ENCODE measurements around the gene PIK3R1.

The PIK3R1 gene

DNA sequence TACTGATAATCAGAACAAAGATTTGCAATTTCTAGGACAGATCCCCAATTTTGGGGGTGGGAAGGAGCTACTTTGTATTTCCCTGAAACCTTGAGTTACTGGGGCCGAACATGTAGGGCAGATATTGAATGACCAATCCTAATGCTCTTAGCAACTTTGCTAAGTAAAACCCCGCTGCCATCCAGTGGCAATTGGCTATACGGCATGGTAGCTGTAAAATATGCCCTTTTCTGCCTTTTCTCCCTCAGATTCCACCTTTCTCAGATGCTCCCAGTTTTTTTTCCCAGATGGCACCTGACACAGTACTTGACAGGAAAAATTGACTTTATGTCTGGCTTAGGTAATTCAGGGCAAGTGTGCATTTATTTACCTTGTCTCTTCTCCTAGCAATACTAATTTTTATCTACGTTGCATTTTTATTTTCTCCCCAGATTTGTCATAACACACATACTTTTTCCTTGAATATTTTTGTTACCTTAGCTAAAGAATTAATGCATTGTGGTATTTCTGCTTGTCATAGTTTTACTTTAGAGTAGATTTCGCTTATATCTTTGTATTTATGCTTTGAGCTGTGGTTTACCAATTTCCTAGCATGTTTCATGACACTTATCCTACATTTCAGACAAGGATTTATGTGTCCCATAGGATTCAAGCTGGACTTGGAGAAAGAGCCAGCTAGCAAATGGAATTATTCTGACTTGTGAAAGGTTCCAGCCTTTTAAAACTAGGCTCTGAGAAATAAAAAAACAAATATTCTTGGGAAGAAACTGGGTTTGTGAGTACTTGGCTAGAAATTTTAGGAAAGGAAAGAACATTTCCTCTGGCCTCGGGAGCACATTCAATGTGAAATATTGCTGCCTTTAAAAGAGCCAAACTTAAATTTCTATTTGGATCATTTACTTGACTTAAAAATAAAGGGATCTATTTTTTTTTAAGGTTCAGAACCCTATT is 37.4 kb downstream of the PIK3R1 start:
- DNase-seq (ENCODE audit: low spot score), result peak; percentile 54

DNA sequence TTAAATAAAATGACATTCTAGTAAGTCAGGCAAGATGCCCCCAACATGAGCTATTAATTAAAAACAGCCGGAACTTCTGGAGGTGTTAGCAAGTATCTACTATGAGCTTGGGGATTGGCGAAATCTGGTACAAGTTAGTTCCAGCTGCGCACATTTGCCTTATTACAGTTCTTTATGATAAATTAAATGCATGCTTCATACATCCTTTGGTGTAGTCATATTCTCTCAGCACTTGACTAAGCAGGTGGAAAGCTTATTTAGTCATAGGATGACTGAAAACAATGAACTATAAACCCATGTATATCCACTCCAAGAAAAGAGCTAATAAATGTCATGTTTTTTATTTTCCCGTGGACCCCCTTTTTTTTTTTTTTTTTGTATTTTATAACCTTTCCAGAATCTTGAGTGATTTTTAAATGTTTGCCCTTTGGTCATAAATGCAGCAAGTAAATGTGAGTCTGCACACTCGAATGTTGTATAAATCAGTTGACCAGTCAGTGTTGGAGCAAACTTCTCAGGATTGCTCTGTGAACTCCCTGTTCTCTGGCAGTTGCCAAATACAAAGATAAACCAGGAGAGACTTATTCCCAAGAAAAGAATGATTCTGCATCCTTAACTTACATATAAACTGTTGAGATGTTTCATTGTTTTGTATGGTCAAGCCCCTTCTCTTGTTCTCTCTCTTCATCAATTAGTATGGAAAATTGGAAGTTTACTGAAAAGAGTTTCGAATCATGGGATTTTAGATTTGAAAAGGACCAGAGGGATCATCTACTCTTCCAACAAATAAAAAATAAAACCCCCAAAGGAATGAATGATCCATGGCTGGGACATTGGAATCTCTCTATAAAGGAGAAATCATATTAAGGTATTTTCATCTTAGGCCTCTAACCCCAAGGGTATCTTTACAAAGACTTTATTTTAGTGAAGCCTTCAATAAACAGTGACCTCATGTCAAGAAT is 38.3 kb downstream of the PIK3R1 start:
- no peak for DNase-seq (ENCODE audit: low spot score)

DNA sequence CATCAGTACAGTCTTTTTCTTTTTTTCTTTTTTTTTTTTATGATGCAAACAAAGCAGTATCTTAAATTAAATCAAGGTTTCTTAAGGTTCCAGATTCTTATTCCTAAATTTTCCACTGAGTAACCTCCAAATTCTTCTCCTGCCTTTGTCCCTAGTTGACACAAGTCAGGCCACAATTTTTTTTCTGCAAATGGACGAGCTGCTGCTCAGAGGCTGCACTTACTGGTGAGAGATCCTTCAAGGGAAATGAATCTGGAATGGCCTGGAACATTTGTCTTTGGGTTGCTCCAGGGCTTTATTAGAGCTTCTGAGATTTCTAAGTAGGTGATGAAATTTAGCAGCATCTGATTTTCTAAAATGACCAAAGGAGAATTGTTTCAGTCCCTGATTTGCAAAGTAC is 39.3 kb downstream of the PIK3R1 start:
- DNase-seq (ENCODE audit: low spot score), result no peak

DNA sequence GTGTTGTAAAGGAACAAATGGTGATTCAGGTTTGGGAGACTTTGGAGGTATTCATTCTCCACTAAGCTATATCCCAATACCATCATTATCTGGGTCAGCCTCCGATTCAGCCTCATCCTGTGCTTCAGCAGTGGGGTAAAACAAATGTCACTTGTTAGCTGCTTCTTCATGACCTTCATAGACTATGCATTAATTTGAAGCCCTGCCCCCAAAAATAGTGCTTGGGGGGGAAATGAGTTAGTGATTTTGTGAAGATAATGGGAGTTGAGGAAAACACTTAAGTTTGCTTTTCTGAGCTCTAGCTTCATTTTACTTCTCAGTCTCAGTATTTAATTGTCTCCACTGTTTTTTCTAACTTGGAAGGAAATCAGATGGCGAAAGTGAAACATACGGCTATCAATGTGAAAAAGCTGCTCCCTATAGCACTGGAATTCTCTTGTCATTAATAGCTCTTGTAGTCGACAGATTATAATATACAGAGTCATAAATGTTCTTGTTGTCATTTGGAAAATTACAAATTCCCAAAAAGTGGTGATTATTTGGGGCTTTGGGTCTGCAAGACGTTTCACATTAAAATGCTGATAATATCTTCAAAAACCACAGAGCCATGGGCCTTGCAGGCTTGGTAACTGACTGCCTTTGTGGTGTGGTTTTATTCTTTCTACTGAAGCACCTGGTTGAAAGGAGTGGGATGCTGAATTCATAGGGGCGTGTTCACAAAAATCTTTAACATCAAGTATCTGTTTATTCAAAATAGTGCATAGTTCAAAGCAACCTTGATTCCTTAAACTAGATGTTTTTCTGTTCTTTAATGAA is 40.0 kb downstream of the PIK3R1 start:
- DNase-seq (ENCODE audit: low spot score), result no peak

DNA sequence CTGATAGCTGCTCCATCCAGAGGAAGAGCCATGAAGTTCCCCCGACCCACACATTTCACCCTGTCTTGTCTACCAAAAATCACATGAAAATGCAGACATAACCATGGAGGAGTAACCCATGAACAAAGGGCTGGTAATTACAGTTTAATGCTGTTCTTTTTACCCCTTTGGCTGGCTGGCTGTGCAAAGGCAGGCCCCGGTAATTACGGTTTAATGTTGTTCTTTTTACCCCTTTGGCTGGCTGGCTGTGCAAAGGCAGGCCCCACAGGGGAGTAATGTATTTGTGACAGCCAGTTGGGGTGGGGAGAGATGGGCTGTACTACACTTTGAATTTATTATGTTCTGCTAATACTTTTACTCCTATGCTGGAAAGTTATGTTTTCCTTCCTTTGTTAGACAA is 41.7 kb downstream of the PIK3R1 start:
- DNase-seq (ENCODE audit: low spot score), result no peak

DNA sequence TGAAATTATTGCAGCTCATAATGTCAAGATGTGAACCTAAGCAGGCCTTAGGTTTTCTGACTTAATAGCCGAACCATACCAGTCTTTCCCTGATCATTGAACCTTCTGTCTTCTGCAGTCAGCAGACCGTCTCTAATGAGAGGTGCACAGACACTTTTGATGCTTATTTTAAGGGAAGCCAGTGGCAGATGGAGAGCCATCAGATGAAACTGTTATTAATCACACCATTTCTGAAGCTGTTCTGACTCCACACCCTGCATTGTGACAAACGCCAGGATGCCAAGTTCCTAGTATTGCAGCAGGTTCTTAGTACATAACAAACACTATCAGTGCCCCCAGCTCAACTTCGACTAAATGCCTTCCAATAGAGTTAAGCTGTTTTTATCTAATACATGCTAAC is 43.0 kb downstream of the PIK3R1 start:
- DNase-seq (ENCODE audit: low spot score), result no peak

DNA sequence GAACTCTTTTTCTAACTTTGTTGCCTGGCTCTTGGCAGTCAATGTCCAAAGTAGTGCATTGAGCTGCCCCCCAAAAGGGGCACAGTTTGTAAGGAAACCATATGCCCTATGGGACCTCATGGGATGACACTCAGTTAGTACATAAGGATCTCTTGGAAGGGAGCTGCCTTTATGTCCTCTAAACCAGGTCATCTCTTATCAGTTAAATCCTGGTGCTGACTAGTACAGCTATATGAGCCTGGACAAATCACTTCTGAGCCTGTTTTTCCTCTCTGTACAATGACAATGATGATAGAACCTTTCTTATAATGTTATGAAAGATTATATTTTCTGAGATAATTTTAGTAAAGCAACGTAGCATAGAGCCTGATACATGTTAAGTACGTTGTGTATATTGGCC is 44.1 kb downstream of the PIK3R1 start:
- no peak for DNase-seq (ENCODE audit: low spot score)

DNA sequence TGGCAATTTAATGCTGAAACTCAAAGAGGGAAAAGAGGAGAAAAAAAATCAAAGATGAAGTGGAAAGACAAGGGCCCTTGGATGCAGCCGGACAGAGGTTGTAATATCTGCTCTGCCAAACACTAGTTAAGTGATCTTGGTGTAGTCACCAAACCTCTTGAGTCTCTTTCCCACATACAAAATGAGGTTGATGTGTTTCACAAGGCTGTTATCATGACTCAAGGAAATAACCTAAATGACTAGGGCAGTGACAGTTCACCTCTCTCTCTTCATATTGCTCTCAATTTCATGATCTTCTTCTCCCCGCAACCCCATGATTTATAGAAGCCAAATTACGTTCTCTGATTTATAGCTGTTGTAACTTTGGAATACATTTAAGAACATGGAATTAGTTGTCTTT is 44.9 kb downstream of the PIK3R1 start:
- no peak for DNase-seq (ENCODE audit: low spot score)

DNA sequence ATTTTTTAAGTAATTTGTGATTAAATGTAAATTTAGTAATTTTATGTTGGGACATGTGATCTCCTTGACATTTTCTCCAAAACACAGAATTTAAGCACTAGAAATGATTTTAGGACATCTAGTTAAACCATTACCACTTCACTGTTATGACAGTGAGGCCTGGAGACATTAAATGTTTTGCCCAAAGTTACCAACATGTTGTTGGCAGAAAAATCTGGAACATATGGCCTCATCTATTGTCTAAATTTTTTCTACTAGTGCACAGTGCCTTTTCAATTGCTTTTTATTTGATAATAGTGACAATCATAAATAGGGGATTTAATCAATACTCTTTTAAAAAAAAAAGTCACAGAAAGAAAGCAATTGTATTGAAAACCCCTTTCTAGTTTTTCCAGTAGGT is 45.6 kb downstream of the PIK3R1 start:
- DNase-seq (ENCODE audit: low spot score), result no peak

DNA sequence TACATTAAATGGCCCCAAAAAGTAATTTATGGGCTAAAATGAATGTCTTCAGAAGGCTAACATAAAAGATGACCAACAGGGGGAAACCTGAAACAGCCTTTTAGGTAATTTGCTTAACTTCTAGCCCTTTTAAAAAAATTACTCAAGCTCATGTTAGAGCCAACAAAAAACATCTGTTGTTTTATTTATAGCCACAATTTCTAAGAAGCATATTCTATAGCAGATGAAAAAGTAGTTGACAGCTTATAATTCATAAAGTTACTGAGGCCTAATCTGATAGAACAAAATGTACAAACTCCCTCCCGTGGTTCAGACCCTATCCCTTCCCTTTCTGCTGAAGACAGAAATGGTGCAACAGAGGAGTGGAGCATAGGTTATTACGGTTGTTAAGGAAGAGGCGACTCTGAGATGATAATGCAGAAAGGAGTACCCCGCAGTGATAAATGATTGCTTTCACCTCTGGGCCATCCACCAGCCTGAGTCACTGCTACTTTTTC is 46.1 kb downstream of the PIK3R1 start:
- DNase-seq (ENCODE audit: low spot score), result no peak

DNA sequence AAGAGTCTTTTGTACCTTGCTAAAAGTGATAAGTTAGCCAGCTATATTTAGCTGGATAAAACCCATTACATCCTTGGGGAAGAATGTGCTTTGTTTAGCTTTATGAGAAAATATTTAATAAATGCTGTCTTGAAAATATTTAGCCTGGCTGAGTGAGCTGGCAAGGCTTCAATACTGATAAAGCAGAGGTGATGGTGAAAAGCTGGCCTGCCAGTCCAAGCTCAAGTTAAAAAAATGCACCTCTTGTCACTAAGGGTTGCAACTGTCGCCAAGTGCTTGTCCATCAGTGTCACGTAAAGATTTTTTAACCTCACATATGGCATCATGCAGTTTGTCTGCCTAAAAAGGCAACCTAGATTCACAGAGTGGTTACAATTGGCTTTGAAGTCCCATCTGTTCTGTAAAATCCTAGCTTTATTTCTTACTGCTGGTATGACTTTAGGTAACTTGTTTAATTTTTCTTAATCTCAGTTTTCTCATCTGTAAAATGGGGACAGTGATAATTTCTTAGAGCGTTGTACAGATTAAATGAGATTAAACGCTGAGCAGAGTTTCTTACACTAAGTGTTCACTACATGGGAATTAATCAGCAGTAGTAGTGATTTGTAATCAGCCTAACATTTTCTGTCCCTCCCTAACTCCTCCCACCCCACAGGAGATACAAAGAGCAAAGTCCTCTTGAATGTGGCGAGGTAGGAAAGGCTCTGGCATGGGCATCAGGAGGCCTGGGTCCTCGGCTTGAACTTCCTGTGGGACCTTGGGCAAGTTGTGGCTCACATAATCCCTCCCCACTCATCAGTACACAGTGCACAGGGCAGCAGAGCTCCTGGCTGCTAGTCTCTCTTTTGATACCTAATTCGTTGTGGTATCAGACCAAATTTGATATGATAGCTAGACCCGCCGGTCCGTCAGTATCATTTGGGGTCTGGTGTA is 48.7 kb downstream of the PIK3R1 start:
- DNase-seq (ENCODE audit: low spot score), result no peak

DNA sequence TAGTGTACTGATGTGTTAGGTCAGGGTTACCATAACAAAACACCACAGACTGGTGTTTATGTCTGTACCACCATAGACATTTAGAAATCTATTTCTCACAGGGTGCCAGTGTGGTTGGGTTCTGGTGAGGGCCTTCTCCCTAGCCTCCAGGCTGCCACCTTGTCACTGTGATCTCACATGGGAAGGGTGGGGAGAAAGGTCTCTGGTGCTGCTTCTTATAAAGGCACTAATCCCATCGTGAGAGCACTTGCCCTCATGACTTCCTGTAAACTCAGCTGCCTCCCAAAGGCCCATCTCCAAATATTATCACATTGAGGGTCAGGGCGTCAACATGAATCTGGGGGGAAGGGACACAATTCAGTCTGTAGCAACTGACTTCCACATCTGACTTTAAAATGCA is 49.8 kb downstream of the PIK3R1 start:
- DNase-seq (ENCODE audit: low spot score), result no peak

DNA sequence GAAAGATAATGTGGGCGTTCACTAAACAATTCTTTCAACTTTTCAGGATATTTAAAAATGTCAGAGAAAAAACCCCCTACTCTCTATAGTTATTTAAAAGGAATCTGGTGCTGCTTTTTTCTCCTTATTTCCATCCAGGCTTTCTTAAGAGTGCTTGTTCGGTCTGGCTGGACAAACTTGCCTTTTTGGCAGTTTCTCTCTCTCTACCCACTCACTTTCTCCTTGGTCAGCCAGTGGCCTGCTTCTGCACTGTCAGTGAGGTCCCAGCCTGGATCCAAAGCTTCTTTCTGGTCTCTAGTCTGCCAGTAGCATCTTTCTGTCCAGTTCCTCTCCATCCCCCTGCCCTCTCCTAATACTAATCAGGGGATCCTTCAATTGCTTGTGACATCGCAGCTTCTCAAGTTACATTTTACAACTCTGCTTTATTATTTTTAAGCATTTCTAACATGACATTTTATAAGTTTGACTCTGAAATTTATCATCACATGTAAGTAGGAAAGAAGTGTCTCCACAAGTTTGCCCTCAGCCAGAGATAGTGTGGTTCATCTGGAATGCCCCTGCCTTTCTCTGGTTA is 50.4 kb downstream of the PIK3R1 start:
- no peak for DNase-seq (ENCODE audit: low spot score)

DNA sequence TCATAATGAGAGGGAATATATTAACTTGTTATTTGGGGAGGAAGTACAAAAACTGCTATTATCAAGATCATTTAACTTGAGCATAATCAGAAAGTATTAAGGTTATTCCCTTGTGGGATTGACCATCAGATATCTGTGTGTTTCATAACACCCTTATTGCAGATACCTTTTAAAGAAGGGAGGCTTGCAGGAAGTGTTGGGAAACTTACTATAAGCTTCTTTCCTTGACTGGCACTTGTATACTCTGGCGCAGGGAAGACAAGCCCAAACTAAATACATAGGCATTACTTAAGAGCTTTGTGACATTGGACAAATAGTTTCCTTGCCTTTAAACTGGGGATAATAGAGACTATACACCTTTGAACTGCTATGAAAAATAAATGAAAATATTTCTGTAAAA is 50.9 kb downstream of the PIK3R1 start:
- DNase-seq (ENCODE audit: low spot score), result no peak

DNA sequence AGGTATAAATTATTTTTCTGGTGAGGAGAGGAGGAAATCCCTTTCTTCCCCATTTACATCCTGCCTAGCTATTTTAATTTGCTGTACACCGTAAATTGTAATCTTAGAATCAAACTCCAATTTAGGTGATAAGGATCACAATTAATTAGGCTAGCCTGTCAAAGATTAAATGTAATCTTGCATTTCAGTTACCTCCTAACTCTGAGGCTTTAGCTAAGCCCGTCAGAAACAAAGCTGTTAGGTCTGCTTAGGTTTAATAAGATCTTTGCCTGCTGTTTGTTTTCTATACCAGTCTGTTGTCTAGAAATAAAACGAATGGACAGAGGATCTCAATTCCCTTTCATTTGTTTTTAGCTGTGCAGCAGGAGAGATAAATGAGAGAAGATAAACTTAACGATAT is 51.5 kb downstream of the PIK3R1 start:
- no peak for DNase-seq (ENCODE audit: low spot score)

DNA sequence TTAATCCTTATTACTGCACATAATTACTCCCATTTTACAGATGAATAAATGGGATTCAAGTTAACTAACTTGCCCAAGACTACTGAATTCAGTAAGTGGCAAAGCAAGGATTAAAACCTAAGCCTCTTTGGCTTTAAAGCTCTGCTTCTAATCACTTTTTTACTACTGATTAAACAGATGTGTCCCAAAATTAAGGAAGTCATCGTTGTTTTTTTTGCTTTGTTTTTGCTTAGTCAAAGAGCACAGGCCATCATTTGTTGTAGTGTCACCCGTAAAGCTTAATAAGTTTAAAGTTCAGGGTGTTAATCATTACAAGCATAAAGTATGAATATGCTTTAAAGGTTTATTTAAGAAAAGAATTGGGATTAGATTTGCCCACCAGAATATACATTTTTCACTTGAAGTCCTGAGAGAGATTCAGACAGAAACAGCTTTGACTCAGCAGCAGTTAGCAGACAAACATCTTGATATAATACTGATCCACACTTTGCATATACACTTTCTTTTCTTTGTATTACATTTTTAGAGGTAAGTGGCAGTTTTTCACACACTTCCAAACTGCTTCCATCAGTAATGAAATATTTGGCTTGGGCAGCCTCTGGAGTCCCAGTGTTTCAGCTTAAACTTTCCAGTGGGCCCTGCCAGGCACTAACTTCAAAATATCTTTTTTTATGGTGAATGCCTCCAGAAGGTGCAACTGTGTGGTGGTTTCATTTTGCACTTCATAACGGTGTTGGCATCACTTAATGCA is 52.7 kb downstream of the PIK3R1 start:
- DNase-seq (ENCODE audit: low spot score), result no peak

DNA sequence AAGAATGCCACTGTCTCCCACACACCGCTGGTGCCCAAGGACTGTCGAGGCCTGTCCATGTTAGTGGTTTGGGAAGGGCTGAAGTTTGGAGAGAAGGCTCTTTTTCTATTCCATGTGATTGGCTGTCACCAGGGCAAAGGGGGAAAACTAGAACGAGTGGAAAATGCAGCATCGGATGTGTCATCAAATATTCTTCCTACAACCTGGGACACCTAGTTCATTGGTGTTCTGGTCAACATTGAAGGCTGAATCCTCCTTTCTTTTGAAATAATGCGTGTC is 53.2 kb downstream of the PIK3R1 start:
- no peak for DNase-seq (ENCODE audit: low spot score)

DNA sequence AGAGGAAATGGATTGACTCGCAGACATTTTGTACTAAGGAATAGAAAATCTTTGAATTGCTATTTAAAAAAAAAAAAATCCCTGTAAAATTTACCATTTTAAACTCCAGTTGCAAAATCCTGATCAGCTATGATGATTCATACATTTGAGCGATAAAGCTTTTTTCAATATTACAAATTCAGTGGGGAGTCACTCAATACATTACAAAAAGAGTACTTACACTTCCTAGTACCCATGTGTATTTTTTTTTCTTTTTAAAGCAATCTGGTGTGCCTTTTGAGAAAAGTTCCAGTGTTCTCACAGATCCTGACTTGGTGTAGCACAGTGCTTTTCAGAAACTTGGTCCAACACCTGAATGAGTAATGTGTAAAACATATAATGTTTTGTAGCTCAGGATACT is 54.3 kb downstream of the PIK3R1 start:
- DNase-seq (ENCODE audit: low spot score), result no peak

DNA sequence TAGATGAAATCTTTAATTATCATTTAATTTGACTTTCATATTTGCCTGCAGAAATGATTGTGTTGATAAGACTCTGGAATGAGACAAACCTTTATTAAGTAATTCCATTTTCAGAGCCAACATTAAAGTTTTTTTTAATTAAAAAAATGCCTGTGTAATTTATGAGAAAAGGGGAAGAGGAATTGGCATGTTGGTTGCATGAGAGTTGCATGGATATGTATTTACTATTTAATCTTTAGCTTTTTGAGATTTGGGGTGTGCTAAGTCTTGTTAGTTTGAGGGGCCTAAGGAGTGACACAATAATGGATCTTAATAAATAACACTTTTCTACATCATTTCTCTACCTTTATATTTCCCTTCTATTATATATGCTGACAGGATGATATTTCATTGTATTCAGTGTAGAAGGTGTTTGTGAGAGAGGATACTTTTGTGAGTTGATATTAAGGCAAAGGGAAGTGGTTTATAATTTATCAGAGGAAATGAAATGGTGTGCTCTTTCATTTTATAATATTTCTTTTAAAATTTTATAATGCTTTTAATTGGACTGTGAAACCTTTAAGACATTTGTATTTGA is 54.9 kb downstream of the PIK3R1 start:
- no peak for DNase-seq (ENCODE audit: low spot score)

DNA sequence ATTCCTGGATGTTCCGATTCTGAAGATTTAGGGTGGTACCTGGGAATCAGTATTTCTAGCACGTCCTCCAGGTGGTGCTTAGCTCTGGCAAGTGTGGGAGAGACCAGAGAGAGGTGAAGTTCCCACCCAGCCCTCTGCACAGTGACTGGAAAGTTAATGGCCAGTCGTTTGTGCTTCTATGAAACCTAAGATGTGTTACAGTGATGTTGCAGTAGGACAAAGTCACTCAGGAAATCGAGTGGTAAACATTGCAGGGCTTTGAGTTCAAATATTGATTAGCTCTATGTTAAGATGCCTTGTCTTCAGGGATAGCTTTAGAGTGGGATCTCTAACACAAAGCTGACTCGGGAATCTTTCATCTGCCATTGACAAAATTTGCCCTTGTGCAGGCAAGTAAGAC is 55.6 kb downstream of the PIK3R1 start:
- DNase-seq (ENCODE audit: low spot score), result no peak

All from LoVo (cell line).